Measurements from ENCODE around the gene BCDIN3D. TPM values are rescaled to one million over a fixed set of nuclear protein-coding genes. Genes with fewer than 3 reads are reported as not detected.

BCDIN3D gene
- total and polyA plus RNA-seq, 10 of the 15 experiments (the other 5 are each of a cell fraction or from before 2014, with no cell fraction given), result 3.7 to 7.2 (median 6.4) TPM

DNA sequence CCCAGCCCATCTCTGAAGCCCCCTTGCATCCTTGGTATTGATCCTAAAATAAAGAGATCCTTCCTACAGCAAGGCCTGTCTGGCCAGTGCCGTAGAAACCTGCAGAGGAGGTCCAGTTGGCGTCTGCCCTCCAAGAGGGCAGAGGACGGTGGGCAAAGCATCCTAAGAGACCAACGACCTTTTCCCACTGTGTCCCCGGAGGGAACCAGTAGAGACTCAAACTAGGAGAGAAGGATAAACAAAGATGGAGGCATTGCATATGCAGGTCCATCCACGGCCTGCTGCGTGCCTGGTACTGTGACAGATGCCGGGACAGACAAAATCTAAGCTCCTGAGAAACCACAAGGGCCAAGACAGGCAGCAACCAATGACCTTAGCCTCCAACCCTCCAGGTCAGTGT, 18.5 kb downstream of the BCDIN3D start (continued):
- TF ChIP-seq, protein P1, sequence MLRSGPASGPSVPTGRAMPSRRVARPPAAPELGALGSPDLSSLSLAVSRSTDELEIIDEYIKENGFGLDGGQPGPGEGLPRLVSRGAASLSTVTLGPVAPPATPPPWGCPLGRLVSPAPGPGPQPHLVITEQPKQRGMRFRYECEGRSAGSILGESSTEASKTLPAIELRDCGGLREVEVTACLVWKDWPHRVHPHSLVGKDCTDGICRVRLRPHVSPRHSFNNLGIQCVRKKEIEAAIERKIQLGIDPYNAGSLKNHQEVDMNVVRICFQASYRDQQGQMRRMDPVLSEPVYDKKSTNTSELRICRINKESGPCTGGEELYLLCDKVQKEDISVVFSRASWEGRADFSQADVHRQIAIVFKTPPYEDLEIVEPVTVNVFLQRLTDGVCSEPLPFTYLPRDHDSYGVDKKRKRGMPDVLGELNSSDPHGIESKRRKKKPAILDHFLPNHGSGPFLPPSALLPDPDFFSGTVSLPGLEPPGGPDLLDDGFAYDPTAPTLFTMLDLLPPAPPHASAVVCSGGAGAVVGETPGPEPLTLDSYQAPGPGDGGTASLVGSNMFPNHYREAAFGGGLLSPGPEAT (IDR thresholded peaks at IDR 0.05; ENCODE audit: low read depth), result no peak
- TF ChIP-seq STAT1 (conservative IDR thresholded peaks at IDR 0.05), result no peak
- TF ChIP-seq HDAC2 (IDR thresholded peaks at IDR 0.05), result no peak
- TF ChIP-seq E2F8 (IDR thresholded peaks at IDR 0.05; ENCODE audit: low read depth, partially characterized antibody), result no peak
- no peak for TF ChIP-seq FOXK2 (IDR thresholded peaks at IDR 0.05)
- no peak for TF ChIP-seq CUX1 (IDR thresholded peaks at IDR 0.05; ENCODE audit: insufficient replicate concordance, low read depth, low read length)
- no peak for TF ChIP-seq ZNF24 (IDR thresholded peaks at IDR 0.05)
- TF ChIP-seq, protein P2, sequence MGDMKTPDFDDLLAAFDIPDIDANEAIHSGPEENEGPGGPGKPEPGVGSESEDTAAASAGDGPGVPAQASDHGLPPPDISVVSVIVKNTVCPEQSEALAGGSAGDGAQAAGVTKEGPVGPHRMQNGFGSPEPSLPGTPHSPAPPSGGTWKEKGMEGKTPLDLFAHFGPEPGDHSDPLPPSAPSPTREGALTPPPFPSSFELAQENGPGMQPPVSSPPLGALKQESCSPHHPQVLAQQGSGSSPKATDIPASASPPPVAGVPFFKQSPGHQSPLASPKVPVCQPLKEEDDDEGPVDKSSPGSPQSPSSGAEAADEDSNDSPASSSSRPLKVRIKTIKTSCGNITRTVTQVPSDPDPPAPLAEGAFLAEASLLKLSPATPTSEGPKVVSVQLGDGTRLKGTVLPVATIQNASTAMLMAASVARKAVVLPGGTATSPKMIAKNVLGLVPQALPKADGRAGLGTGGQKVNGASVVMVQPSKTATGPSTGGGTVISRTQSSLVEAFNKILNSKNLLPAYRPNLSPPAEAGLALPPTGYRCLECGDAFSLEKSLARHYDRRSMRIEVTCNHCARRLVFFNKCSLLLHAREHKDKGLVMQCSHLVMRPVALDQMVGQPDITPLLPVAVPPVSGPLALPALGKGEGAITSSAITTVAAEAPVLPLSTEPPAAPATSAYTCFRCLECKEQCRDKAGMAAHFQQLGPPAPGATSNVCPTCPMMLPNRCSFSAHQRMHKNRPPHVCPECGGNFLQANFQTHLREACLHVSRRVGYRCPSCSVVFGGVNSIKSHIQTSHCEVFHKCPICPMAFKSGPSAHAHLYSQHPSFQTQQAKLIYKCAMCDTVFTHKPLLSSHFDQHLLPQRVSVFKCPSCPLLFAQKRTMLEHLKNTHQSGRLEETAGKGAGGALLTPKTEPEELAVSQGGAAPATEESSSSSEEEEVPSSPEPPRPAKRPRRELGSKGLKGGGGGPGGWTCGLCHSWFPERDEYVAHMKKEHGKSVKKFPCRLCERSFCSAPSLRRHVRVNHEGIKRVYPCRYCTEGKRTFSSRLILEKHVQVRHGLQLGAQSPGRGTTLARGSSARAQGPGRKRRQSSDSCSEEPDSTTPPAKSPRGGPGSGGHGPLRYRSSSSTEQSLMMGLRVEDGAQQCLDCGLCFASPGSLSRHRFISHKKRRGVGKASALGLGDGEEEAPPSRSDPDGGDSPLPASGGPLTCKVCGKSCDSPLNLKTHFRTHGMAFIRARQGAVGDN (IDR thresholded peaks at IDR 0.05), result no peak
- TF ChIP-seq ZBTB4 (CRISPR knock-in tag; IDR thresholded peaks at IDR 0.05), result no peak
- no peak for TF ChIP-seq ESRRA (IDR thresholded peaks at IDR 0.05; ENCODE audit: low read length)
